CD14-positive monocyte (primary cell): ENCODE results near the gene HNRNPC. TPM values are rescaled to one million over a fixed set of nuclear protein-coding genes. Genes with fewer than 3 reads are reported as not detected.

Experiments
- DNase-seq, 3 donors: peaks; one replicate each; pipeline ENCODE4 v3.0.0-alpha.2; 2011 to 2022
- H2AFZ ChIP-seq: 2 replicates; pipeline ENCODE4 v1.6.0; 2012; ENCODE audit warnings: mild to moderate bottlenecking, low read depth, low read length, inconsistent platforms; ENCODE audit not compliant: insufficient read depth, poor library complexity, severe bottlenecking
- H3K27ac ChIP-seq, 2 donors: 1 replicate in 1 of 2; 2 replicates in 1 of 2; pipeline ENCODE4 v1.5.1; 2012 to 2013; ENCODE audit warnings: low read length in 2 of 2, control low read depth in 1 of 2, inconsistent platforms in 1 of 2, low read depth in 1 of 2, mild to moderate bottlenecking in 1 of 2
- H3K27me3 ChIP-seq, 2 donors: one replicate each; pipeline versions ENCODE4 v1.6.0 to v1.6.1; 2011 to 2013; ENCODE audit warnings: low read length in 2 of 2; ENCODE audit not compliant: control insufficient read depth in 2 of 2, insufficient read depth in 2 of 2
- H3K36me3 ChIP-seq, 2 donors: replicated peaks in 1 of 2; 1 replicate in 1 of 2; 2 replicates in 1 of 2; pipeline versions ENCODE4 v1.5.1 to v1.6.1; 2012 to 2013; ENCODE audit warnings: low read length in 2 of 2, control low read depth in 1 of 2, inconsistent platforms in 1 of 2, mild to moderate bottlenecking in 1 of 2; ENCODE audit not compliant: insufficient read depth in 2 of 2, control insufficient read depth in 1 of 2
- H3K4me1 ChIP-seq, 2 donors: 1 replicate in 1 of 2; 2 replicates in 1 of 2; pipeline versions ENCODE4 v1.5.1 to v1.6.1; 2012 to 2013; ENCODE audit warnings: low read length in 2 of 2, control low read depth in 1 of 2, inconsistent platforms in 1 of 2, mild to moderate bottlenecking in 1 of 2, moderate library complexity in 1 of 2; ENCODE audit not compliant: insufficient read depth in 2 of 2, control insufficient read depth in 1 of 2
- H3K4me2 ChIP-seq: replicated peaks from 2 replicates; pipeline ENCODE3; 2012; ENCODE audit warnings: low read length, moderate library complexity, mild to moderate bottlenecking; ENCODE audit not compliant: poor library complexity, severe bottlenecking; ENCODE audit errors: extremely low read depth
- H3K4me3 ChIP-seq, 3 experiments: fragments of 200-600 bp in 1 of 3; sonication (generic) in 1 of 3; replicated peaks in 1 of 3; 1 replicate in 2 of 3; 2 replicates in 1 of 3; pipeline ENCODE4 v1.5.1; 2011 to 2013; ENCODE audit warnings: low read length in 3 of 3, mild to moderate bottlenecking in 3 of 3, control low read depth in 2 of 3, low read depth in 2 of 3, inconsistent platforms in 1 of 3, moderate library complexity in 1 of 3
- H3K79me2 ChIP-seq: 2 replicates; pipeline ENCODE4 v1.6.0; 2012; ENCODE audit warnings: mild to moderate bottlenecking, control low read depth, inconsistent platforms, low read length, moderate library complexity; ENCODE audit not compliant: insufficient read depth
- H3K9ac ChIP-seq: 2 replicates; pipeline ENCODE4 v1.6.0; 2017; ENCODE audit warnings: low read length, mild to moderate bottlenecking; ENCODE audit not compliant: insufficient read depth, poor library complexity, severe bottlenecking
- H3K9me3 ChIP-seq, 2 donors: replicated peaks in 1 of 2; 1 replicate in 1 of 2; 2 replicates in 1 of 2; pipeline versions ENCODE4 v1.5.1 to v1.6.1; 2012 to 2013; ENCODE audit warnings: low read length in 2 of 2, control low read depth in 1 of 2; ENCODE audit not compliant: control insufficient read depth in 1 of 2, insufficient read depth in 1 of 2
- H4K20me1 ChIP-seq: 2 replicates; pipeline ENCODE4 v1.6.0; 2012; ENCODE audit warnings: mild to moderate bottlenecking, low read length, control low read depth, moderate library complexity; ENCODE audit not compliant: insufficient read depth
- H3K27ac Mint-ChIP-seq, 7 donors: one replicate each; pipeline ENCODE4 v1.8.0; 2020; ENCODE audit warnings: mild to moderate bottlenecking in 7 of 7, mixed read lengths in 7 of 7, moderate library complexity in 6 of 7, inconsistent platforms in 2 of 7
- H3K27me3 Mint-ChIP-seq, 3 donors: one replicate each; pipeline ENCODE4 v1.8.0; 2021 to 2022; ENCODE audit warnings: low read depth in 3 of 3, mild to moderate bottlenecking in 3 of 3, mixed read lengths in 3 of 3, moderate library complexity in 3 of 3, inconsistent platforms in 1 of 3
- H3K36me3 Mint-ChIP-seq, 2 donors: one replicate each; pipeline ENCODE4 v1.8.0; 2020; ENCODE audit warnings: mixed read lengths in 2 of 2, inconsistent platforms in 1 of 2, mild to moderate bottlenecking in 1 of 2
- H3K4me1 Mint-ChIP-seq: one replicate; pipeline ENCODE4 v1.8.0; 2020; ENCODE audit warnings: mild to moderate bottlenecking, mixed read lengths
- H3K4me3 Mint-ChIP-seq, 2 donors: one replicate each; pipeline ENCODE4 v1.8.0; 2020; ENCODE audit warnings: mild to moderate bottlenecking in 2 of 2, mixed read lengths in 2 of 2, moderate library complexity in 1 of 2
- H3K9me3 Mint-ChIP-seq, 7 donors: one replicate each; pipeline ENCODE4 v1.8.0; 2020 to 2022; ENCODE audit warnings: mixed read lengths in 7 of 7, mild to moderate bottlenecking in 6 of 7, moderate library complexity in 6 of 7, inconsistent platforms in 2 of 7
- WGBS: methylation state at CpG from one replicate; pipeline ENCODE4 v1.1.5; 2013; ENCODE audit warnings: missing lambda C conversion rate; ENCODE audit not compliant: insufficient coverage; 5-methylcytosine and 5-hydroxymethylcytosine counted together
- intact Hi-C, 2 donors: fragments of 100-400 bp; cut with micrococcal nuclease; formaldehyde crosslinking; loops; one replicate each; pipeline versions ENCODE4 v1.15.0 to v1.15.1; 2023
- polyA plus RNA-seq, 3 donors: library from polyadenylated mRNA; depleted of rRNA in 1 of 3; unstranded in 2 of 3; stranded (reverse) in 1 of 3; fragments of 300-500 nt in 2 of 3; fragments of >200 nt in 1 of 3; fragmentation: Illumina TruSeq in 2 of 3; gene quantifications; 1 replicate in 2 of 3; 2 replicates in 1 of 3; pipeline ENCODE4 v1.2.3, GENCODE V29; 2012 to 2021
- TF ChIP-seq, protein P1 (sequence below): fragments of 200-600 bp; IDR thresholded peaks from one replicate; pipeline ENCODE4 v1.8.0; 2022; ENCODE audit warnings: antibody characterized with exemption, mild to moderate bottlenecking

The HNRNPC gene
- polyA plus RNA-seq, 3 donors: 391 to 609 (median 580) TPM

DNA sequence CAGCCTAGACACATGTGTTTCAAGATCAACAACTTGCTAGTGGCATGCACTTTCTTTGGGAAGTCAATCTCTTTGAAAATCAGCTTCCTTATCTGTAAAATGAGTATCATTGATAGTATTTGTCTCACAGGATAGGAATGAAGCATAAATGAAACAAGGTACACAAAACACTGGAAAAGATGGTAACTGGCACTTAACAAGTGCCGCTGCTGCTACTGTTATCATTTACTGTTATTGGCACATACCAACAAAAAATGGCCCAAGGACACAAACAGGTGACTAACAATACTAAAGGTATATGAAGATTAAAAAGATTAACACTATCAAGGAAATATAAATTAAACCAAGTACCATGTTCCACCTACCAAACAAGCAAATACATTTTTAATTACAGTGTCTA lies 20.9 kb downstream of the HNRNPC start:
- Mint-ChIP-seq H3K27ac (peak overlapping the region in 2 of 7 donors; percentile 46 to 66), H3K4me3 (no peak overlapping the region), H3K27me3 (no peaks in the 10 kb centered on the region), H3K4me1 (peaks cover 32% of the 10 kb centered on the region), H3K9me3 (no peaks in the 10 kb centered on the region), H3K36me3 (peaks cover 51 to 78% of the 10 kb centered on the region in 2 donors)
- peaks cover 13 to 25% of the 10 kb centered on the region in 2 donors for H3K4me1 ChIP-seq
- WGBS: no CpG with 5 or more reads among the region's 1 CpG
- no peaks in the 10 kb centered on the region for H3K9me3 ChIP-seq
- no peak overlapping the region for H3K4me3 ChIP-seq
- DNase-seq: no peak
- TF ChIP-seq, protein P1, sequence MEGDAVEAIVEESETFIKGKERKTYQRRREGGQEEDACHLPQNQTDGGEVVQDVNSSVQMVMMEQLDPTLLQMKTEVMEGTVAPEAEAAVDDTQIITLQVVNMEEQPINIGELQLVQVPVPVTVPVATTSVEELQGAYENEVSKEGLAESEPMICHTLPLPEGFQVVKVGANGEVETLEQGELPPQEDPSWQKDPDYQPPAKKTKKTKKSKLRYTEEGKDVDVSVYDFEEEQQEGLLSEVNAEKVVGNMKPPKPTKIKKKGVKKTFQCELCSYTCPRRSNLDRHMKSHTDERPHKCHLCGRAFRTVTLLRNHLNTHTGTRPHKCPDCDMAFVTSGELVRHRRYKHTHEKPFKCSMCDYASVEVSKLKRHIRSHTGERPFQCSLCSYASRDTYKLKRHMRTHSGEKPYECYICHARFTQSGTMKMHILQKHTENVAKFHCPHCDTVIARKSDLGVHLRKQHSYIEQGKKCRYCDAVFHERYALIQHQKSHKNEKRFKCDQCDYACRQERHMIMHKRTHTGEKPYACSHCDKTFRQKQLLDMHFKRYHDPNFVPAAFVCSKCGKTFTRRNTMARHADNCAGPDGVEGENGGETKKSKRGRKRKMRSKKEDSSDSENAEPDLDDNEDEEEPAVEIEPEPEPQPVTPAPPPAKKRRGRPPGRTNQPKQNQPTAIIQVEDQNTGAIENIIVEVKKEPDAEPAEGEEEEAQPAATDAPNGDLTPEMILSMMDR: no peak
- H4K20me1 ChIP-seq: peaks cover 100% of the 10 kb centered on the region
- peaks cover 55 to 94% of the 10 kb centered on the region in 2 donors for H3K36me3 ChIP-seq
- H3K4me2 ChIP-seq: no peak overlapping the region
- H3K27ac ChIP-seq: no peak overlapping the region
- H2AFZ ChIP-seq: no peak overlapping the region
- intact Hi-C loops: no loop called here
- H3K79me2 ChIP-seq: peaks cover 100% of the 10 kb centered on the region
- no peaks in the 10 kb centered on the region for H3K27me3 ChIP-seq
- H3K9ac ChIP-seq: no peak overlapping the region

DNA sequence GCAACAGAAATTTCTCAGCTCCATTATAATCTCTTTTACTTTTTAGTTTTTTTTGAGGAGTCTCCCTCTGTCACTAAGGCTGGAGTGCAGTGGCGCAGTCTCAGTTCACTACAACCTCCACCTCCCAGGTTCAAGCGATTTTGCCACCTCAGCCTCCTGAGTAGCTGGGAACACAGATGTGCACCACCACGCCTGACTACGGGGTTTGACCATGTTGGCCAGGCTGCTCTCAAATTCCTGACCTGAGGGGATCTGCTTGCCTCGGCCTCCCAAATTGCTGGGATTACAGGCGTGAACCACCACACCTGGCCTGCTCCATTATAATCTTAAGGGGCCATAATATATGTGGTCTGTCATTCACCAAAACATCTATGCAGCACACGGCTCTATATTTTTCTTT lies 23.4 kb downstream of the HNRNPC start:
- Histone ChIP-seq H4K20me1 (peaks cover 100% of the 10 kb centered on the region), H3K36me3 (peaks cover 42 to 84% of the 10 kb centered on the region in 2 donors), H3K4me2 (no peak overlapping the region), H3K9me3 (no peaks in the 10 kb centered on the region), H3K4me1 (peaks cover 13 to 25% of the 10 kb centered on the region in 2 donors), H3K4me3 (no peak overlapping the region), H3K27ac (peak overlapping the region in 1 of 2 donors; percentile 19), H2AFZ (no peak overlapping the region), H3K27me3 (no peaks in the 10 kb centered on the region), H3K9ac (no peak overlapping the region), H3K79me2 (peaks cover 100% of the 10 kb centered on the region)
- no peaks in the 10 kb centered on the region for H3K9me3 Mint-ChIP-seq
- TF ChIP-seq, protein P1: no peak
- peak overlapping the region in 6 of 7 donors; percentile 50 to 88 (median 77) for H3K27ac Mint-ChIP-seq
- H3K36me3 Mint-ChIP-seq: peaks cover 37 to 62% of the 10 kb centered on the region in 2 donors
- peaks cover 37% of the 10 kb centered on the region for H3K4me1 Mint-ChIP-seq
- intact Hi-C loops: no loop called here
- DNase-seq: no peak
- 95% methylated on average over 4 of the region's 7 CpGs for WGBS
- no peaks in the 10 kb centered on the region for H3K27me3 Mint-ChIP-seq
- no peak overlapping the region for H3K4me3 Mint-ChIP-seq
